ENCODE results near the gene MAB21L4.

MAB21L4 gene

DNA sequence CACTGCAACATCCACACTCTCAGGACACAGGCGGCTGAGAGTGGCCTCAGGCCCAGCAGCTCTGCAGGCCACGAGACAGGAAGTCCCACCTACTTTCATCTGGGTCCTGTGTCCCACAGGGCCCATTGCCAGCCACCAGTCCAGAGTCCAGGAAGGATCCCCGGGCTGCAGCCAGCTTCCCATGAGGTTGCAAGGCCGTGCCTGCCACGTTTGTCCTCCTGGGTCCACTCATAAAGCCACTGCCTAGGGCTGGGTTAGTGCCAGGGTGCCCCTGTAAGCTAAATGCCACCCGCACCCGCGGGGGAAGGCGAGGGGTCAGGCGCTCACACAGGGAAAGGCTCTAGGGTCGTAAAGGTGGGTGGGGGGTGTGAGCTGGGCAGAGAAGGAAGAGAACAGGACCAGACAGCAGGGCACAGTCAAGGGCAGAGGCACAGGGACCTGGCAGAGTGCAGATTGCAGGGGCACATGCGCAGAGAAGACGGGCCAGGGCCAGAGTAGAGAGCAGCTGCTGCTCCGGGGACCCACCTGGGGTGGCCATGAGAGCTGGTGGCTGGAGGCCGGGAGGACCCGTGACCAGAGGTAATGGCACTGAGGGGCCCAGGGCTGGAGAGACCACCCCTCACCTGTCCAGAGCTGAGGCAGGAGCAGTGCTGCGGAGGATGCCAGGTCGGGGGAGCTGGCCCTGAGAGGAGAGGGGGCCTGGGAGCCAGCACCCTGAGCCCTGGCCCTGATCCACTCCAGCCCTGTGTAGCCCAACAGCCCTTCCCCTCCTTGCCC, 19.3 kb downstream of the MAB21L4 start:
- no peak for DNase-seq

DNA sequence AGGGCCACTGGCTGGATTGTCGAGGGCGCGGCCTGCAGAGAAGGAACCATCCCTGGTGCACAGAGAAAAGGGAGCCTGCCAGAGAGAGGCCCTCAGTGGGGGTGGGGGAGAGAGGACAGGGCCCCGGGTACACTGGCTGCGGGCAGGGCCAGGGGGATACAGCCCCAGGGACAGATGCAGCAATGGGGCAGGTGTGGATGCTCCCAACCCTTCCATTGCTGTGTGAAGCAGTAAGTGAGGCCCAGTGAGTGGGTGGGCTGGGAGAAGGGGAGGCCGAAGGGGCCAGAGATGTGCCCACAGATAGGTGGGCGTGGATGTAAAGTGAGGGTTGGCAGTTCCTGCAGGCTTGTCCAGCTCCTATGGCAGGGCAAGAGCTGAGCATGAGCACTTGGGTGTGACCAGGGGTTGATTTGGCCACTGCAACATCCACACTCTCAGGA, 19.9 kb downstream of the MAB21L4 start:
- no peak for DNase-seq

DNA sequence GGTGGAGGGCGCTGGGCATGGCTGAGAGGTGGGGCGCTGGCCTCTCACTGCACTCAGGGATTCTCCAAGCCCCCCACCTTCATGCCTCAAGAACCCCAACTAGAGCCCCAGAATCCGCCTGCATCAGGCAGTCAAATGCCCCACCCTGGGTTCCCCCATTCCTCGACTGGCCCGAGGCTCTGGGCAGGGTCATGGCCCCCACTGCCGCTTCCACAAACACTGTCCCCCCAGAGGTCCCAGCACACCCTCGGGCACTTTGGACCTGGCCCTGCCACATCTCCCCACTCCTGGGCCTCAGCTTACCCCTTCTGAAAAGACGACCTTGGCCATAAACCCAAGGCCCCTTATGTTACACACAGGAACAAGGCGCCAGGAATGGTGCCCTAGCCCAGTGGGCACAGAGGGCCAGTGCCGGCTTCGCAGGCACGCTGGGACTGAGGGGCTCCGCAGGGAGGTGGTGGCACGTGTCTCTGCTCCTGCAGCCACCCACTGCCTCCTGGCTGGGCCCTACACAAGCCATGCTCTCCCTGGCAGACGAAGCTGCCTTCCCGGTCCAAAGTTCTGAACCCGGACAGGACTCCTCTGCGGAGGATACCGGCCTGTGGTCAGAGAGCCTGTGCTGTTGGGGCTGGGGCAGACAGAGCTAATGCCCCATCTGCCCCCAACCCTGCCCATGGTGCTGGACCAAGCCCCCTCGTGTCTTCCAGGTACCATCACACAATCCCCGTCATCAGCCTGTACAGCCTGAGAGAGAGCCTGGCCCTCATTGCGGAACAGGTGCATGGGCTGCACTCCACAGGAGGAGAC, 20.5 kb downstream of the MAB21L4 start:
- no peak for DNase-seq

DNA sequence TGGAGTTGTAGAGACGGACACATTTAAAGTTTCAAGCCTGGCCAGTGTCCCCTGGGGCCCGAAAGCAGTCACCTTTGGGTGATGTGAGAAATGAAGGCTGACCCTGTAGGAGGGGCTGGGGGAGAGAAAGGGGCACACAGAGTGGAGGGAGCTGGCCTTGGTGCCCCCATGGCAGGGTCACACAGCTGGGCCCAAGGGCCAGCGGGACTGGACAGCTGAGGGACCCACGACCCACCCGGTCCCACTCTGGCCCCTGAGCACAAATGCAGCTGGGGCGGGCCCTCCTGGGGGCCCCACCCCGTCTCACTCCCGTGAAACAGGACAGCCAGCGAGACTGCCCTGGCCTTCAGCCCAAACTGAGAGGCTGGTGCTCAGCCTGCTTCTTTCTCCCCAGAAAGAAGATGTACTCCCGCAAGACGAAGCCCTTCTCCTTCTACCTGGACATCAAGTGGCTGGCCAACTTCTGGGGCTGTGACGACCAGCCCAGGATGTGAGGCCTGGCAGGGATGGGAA, 21.2 kb downstream of the MAB21L4 start:
- DNase-seq, result no peak

DNA sequence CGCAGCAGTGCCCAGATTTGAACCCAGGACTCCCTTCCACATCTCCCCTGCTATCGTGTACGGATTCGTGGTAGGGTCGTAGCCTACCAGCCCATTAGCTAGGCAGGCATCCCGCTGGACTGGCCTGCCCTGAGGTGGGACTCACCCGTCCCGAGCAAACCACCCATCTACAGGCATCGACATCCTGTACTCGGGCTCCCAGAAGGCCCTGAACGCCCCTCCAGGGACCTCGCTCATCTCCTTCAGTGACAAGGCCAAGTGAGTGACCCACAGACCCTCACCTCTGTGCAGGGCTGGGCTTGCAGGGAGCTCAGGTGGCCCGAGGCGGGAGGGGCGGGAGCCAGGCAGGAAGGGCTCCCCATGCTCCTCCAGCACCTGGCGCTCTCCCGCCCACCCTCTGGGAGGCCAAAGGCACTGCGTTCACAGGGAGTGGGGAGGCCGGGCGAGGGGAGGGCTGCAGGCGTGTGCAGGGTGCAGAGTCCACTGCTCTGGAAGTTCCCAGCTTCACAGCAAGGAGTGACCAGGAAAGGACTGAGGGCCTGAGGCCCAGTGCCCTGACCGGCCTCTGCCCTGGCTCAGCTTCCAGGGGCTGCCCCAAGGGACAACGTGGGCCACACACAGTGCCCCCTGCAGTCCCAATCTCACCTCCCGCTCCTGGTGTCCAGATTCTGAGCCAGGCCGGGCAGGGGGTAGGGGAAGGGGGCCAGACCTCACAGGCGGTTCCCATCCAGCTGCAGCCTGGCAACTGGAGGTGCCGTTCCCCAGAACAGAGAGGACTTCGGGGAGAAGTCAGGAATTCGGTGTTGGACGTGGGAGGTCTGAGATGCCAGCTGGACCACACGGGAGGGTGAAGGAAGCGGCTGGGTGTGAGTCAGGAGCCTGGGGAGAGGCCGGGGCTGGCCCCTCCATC, 21.9 kb downstream of the MAB21L4 start:
- no peak for DNase-seq

DNA sequence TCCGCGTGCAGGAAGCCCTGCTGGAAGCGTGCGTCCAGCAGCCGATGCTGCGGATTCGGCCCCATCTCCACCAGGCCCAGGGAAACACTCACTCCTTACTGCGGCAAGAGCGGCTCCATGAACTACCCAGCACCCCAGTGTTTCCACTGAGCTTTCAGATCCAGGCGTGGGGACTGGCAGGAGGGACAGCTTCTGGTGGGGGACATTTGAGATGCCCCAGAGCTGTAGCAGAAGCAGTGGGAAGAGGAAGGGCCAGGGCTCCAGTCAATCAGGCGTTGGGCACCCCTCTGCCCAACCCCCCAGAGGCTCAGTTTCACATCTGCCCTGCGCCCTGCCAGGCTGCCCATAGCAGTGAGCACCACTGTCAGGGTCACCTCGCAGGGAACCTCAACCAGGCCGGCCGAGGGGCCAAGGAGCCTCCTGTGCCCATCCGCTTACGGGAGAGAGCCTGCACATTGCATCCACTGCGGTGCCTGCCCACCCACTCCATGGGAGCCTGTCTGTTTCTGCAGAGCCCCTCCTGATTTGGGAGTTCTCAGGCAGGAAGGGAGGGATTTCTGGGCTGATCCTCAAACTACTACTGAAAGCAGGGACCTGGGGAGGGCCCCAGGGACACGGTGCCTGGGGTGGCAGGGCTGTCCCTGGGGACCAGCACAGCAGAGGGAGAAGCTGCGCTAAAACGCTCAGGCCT, 22.7 kb downstream of the MAB21L4 start:
- no peak for DNase-seq

DNA sequence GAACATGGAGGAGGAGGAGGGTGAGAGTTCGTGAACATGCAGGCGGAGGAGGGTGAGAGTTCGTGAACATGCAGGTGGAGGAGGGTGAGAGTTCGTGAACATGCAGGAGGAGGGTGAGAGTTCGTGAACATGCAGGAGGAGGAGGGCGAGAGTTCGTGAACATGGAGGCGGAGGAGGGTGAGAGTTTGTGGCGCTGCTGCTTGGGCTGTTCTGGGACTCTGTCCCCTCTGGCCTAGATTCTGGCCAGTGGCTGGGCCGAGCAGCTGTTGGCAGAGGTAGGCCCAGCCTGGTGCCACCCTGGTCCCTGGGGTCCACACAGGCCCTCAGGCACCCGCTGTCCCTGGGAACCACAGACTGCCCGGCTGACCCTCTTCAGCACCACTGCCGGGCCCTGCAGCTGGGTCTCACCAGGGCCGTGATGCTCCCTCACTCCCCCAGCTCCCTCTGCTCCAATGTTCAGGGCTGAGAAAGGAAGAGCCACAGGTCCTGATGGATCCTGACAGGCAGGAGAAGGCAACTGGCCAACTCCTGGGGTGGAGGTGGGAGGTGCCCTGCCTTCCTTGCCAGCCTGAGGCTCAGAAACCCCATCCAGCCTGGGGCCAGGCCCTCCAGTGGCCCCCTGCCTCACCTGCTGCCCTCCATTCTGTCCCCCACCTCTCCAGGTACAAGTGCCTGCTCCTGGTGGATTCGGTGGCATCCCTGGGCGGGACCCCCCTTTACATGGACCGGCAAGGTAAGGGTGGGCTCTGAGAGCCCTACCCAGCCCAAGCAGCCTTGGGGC, 23.4 kb downstream of the MAB21L4 start:
- no peak for DNase-seq

DNA sequence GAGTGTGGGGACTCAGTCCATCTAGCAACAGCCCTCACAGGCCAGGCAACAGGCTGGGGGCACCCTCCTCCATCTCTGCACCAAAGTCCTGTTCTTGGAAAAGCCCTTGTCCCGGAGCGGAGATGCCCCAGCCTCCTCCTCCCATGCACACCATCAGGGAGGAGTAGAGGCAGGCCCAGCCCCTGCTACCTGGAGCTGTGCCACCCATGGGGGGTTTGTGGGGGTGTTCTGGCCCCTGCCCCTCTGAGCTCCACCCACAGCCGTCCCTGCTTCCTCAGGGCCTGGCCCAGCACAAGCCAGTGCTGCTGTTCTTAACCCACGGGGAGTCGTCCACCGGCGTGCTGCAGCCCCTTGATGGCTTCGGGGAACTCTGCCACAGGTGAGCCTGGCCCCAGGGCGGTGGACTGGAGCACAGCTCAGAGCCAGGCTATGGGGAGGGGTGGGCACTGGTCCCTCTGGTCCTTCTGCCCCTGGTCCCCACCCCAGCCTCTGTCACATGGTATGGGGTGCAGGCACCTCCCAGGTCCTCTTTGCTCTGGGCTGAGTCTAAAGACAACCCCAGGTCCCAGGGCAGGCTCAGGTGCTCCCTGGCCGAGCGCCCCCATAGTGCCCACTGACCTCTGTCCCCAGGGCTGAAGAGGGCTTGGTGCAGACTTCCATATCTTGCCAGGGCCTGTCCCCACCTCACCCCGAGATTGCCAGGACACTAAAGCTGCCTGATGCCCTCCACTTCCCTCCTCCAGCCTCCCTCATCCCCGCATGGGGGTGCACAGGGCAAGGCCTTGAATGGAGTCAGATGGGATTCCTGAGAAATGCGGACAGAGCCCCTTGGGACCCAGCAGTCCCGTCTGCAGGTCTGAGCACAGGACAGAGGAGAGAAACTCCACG, 24.6 kb downstream of the MAB21L4 start:
- no peak for DNase-seq

DNA sequence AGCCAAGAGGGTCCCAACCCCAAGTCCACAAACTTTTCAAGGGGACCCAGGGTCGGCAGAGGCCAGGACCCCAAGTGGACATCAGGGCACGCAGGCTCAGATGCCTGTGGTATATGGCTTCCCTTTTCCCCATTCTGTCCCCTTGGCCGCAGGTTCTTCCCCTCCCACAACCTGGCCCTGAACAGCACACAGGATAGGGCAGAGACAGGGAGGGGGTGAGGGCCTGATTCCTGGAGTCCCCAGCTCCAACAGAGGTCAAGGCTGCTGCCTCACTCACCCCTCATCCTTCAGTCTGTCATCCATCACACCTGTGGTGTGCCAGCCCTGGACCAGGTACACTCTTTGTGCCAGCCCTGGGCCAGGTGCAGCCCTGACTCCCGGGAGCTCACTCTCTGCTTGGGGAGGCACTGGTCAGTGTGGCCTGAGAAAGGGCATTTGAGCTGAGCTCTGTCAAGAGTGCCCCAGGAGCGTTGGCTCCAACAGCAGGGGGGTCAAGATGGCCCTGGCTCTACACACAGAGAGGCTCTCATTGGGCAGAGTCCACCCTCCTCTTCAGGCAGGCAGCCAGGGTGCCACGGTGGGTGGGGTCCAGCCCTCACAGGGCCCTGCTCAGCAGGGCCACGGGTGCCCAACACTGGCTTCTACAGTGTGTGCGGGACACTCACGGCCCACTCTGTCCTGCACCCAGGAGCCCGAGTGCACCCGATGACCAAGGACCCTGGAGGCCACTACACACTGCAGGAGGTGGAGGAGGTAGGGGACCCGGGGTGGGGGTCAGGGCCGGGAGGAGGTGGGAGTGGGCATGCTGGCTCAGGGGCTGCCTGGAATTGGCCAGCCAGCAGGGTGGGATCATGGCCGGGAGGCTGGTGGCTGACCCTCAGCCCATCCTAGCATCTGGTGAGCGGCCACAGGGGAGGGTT, 25.7 kb downstream of the MAB21L4 start:
- DNase-seq, result no peak

DNA sequence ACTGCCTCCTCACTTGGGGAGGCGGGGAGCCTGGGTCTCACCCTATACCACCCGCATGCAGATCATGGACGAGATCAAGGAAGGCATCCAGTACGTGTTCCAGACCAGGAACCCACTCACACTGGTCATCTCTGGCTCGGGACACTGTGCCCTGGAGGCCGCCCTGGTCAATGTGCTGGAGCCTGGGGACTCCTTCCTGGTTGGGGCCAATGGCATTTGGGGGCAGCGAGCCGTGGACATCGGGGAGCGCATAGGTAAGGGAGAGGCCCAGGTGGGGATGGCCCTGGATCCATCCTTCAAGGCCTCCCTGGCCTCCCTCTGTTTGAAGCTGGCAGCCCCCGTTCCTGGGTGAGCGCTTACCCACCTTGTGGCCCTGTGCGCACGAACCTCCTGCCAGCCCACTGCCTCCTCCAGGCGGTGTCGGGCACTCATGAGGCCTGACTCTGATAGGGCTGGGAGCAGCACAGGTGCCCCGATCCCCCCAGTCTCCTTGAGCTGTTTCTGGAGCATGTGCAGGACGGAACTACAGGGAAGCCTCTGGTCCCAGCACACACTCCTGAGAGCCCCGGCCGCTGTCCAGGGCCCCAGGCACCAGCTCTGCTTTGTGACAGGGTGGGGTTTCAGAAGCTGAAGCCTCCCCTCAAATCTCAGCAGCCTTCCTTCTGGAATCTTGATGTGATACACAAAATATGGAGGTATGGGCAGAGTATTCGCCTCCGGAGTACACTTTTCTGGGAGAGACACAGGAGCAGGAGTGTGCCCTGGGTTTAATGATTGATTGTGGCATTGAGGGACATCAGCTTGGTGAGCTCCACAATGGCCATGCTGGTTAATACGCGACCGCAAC, 26.6 kb downstream of the MAB21L4 start:
- no peak for DNase-seq

DNA sequence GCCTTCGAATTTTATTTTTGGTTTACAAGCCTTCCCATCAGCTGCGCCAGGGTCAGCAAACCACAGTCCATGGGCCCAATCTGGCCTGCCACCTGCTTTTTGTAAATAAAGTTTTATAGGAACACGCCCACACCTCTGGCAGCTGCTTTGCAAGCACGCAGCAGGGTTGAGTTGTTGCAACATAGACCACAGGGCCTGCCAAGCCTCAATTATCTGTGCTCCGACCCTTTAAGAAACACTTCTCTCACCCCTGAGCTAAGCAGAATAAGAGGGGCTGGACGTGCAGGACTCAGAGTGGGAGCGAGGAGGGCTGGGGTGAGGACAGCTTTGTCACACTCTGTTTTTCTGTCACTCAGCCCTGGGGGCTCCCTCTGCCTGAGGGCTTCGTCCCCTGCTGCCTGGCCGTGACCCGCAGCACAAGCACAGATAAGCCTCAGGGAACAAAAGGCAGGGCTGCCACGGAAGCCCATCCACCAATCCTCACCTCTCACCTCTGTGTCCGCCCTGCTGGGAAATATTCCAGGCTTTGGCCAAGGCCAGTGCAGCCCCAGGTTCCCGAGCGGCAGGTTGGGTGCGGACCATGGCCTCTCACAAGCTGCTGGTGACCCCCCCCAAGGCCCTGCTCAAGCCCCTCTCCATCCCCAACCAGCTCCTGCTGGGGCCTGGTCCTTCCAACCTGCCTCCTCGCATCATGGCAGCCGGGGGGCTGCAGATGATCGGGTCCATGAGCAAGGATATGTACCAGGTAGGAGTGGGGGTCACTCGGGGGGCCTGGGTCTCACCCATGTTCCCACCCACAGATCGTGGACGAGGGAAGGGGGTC, 27.5 kb downstream of the MAB21L4 start, which contains the start of gene AGXT:
Gene AGXT (plus strand): TSS at position 539 of the 823 bp plus-strand sequence. CDS start 42 bp downstream, at position 581.
- DNase-seq, result no peak

DNA sequence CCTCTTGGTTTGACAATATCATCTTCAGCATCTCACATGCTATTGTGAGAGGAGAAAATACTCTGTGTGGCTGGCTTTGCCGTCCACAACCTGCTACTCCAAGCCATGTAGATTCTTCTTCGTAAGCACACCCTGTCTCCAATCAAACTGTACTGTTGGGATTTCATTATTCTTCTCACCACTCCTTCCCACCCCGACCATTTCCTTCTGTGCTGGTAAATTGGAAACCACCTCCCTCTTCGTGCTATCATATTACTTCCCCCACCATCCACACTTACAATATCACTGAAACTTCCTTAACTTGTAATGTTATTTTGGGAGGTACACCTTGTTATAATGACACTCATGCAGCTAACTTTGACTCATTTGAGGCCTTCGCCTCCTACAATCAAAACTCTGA, 30.6 kb downstream of the MAB21L4 start:
- DNase-seq, result no peak

DNA sequence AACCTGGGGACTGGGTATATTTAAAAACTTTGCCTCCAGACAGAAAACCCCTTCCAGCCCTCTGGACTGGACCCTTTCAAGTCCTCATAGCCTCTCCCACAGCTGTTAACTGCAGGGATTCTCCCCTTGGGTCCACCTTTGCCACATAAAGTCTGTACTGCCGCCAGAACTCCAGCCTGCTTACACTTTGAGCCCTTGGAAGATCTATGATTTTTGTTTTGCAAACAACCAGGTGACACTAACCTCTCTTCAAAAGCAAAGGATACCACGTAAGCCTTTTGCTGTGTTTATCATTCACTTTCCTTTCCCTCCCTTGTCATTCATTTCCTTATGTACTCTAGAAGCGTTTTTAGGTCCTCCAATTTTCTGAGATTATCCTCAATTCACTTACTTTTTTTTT, 31.5 kb downstream of the MAB21L4 start:
- DNase-seq, result no peak

DNA sequence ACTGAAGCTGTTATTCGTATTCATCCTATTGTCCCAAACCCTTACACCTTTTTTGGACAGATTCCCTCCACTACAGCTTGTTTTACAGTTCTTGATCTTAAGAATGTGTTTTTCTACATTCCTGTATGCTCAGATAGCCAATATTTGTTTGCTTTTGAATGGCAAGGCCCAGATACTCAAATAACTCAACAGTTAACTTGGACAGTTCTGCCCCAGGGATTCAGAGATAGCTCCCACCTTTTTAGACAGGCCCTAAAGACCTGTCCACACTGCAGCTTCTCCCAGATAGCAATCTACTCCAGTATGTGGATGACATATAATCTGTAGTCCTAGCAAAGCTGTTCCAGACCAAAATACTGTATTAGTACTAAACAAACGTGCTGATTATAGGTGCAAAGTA, 34.4 kb downstream of the MAB21L4 start:
- DNase-seq, result no peak

DNA sequence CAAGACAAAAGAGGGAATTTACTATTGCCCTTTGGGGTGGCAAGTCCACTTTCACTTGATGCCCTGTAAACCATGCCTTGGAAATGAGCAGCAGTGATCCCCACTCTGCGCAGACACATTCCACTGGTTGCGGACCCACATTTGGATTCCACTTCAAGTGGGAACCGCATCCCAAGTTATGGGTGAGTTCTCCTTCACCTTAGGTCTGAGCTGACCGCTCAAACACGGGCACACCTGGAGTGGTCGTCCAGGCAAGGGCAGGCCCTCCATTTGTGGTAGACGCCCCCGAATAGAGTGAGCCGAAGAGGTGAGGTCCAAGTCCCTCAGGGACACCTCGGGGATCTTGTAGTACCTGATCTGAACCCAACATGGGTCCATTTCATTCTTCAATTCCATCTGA, 37.1 kb downstream of the MAB21L4 start:
- DNase-seq, result peak; percentile 40

DNA sequence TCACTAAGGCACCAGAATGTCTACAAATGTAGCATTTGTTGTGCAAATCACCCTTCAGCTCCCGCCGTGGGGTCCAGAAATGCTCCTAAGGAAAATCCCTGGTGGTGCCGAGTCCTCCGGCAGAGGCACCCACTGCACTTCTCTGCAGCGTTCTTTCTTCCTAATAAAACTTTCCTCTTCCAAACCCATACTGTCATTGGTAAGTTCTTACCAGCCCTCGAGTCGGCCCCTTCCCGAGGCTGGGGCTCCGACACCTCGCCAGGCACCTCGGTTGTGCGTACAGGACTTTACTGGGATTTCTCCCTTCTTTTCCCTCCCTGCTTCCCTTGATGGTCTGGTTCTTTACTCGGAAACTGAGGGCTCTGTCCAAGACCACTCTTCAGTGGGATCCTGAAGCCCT, 37.6 kb downstream of the MAB21L4 start:
- no peak for DNase-seq

All from activated CD8-positive, alpha-beta memory T cell treated with anti-CD3 and anti-CD28 coated beads, Interleukin-2, amount 50 U/mL, for 48 hours (primary cell).